Cardiac muscle cell (in vitro differentiated cells and primary cell): Measurements from ENCODE around the gene TTC21B. TPM values are rescaled to one million over a fixed set of nuclear protein-coding genes. Genes with fewer than 3 reads are reported as not detected.
A peak's percentile ranks its signal among the peaks of the same experiment; 100 is the strongest.
"Not testable (repeated sequence)": the region's sequence is repeated elsewhere in the genome, so short reads cannot be mapped to it uniquely, and the experiment has no call there.

Experiments used
- DNase-seq, 2 donors: peaks; one replicate each; pipeline versions ENCODE4 v3.0.0 to v3.0.0-alpha.2; 2010 to 2017; ENCODE audit warnings: low read depth in 1 of 2, low spot score in 1 of 2
- H3K27ac ChIP-seq: fragments of 200-600 bp; sonication (generic); 2 replicates; pipeline ENCODE4 v1.5.1; 2016
- H3K27me3 ChIP-seq: fragments of 200-600 bp; sonication (generic); 2 replicates; pipeline ENCODE4 v1.6.0; 2016; ENCODE audit warnings: control low read depth
- H3K36me3 ChIP-seq: fragments of 200-600 bp; sonication (generic); 2 replicates; pipeline ENCODE4 v1.5.1; 2016; ENCODE audit warnings: control low read depth
- H3K4me1 ChIP-seq: fragments of 200-600 bp; sonication (generic); 2 replicates; pipeline ENCODE4 v1.8.1; 2017; ENCODE audit warnings: low read depth, mild to moderate bottlenecking, mixed run types
- H3K4me3 ChIP-seq: fragments of 200-600 bp; sonication (generic); 2 replicates; pipeline ENCODE4 v1.5.1; 2016; ENCODE audit warnings: mild to moderate bottlenecking
- H3K9me3 ChIP-seq: fragments of 200-600 bp; sonication (generic); 2 replicates; pipeline ENCODE4 v1.5.1; 2017; ENCODE audit warnings: low read depth, mild to moderate bottlenecking, control low read depth
- CTCF ChIP-seq: IDR thresholded peaks from 2 replicates; pipeline ENCODE4 v1.5.1; 2012; ENCODE audit warnings: low read depth, mild to moderate bottlenecking, low read length
- polyA plus RNA-seq: library from polyadenylated mRNA; unstranded; fragments of >200 nt; fragmentation: Nextera tagmentation; extraction: Ambion mirVana; gene quantifications from 2 replicates; pipeline ENCODE4 v1.2.1, GENCODE V29; 2016
- total RNA-seq: library from RNA; depleted of rRNA; stranded (reverse); fragments of >200 nt; gene quantifications from 2 replicates; pipeline ENCODE4 v1.2.3, GENCODE V29; 2016

The TTC21B gene
- total RNA-seq (14.2 and 30.1 TPM in 2 replicates), polyA plus RNA-seq (13.0 and 14.0 TPM in 2 replicates)

GRCh38 chr2:165953655-165954606 lies at the start of gene TTC21B:
TSS of gene TTC21B (minus strand) at chr2:165953776. CDS start at chr2:165953705, 71 bp downstream.
- Histone ChIP-seq H3K27ac (peak within 1 kb of the TSS; percentile 84), H3K27me3 (no peaks in the 10 kb centered on the region), H3K9me3 (no peaks in the 10 kb centered on the region), H3K36me3 (peaks cover 5% of the 10 kb centered on the region), H3K4me3 (peak within 1 kb of the TSS; percentile 55), H3K4me1 (peaks cover 5% of the 10 kb centered on the region)
- peak; percentile 97 for DNase-seq
- TF ChIP-seq CTCF: peak; percentile 73

- no peak for TF ChIP-seq CTCF
- Histone ChIP-seq H3K4me1 (no peaks in the 10 kb centered on the region), H3K27me3 (no peaks in the 10 kb centered on the region), H3K36me3 (no peaks in the 10 kb centered on the region), H3K9me3 (no peaks in the 10 kb centered on the region), H3K27ac (no peak overlapping the region), H3K4me3 (no peak overlapping the region)
- DNase-seq: no peak
These were observed 46.8 kb upstream of the TTC21B start for GRCh38 chr2:166000401-166000800.

GRCh38 chr2:165990846-165991245 lies 37.3 kb upstream of the TTC21B start:
- no peak for TF ChIP-seq CTCF
- Histone ChIP-seq H3K4me3 (no peak overlapping the region), H3K27ac (no peak overlapping the region), H3K4me1 (no peaks in the 10 kb centered on the region), H3K27me3 (no peaks in the 10 kb centered on the region), H3K9me3 (no peaks in the 10 kb centered on the region), H3K36me3 (no peaks in the 10 kb centered on the region)
- DNase-seq: no peak

- Histone ChIP-seq H3K4me3 (no peak overlapping the region), H3K36me3 (no peaks in the 10 kb centered on the region), H3K27me3 (no peaks in the 10 kb centered on the region), H3K4me1 (no peaks in the 10 kb centered on the region), H3K27ac (no peak overlapping the region), H3K9me3 (no peaks in the 10 kb centered on the region)
- DNase-seq: no peak
- no peak for TF ChIP-seq CTCF
These were observed 36.3 kb upstream of the TTC21B start for GRCh38 chr2:165989851-165990250.

- H3K27me3 ChIP-seq: no peaks in the 10 kb centered on the region
- H3K27ac ChIP-seq: no peak overlapping the region
- H3K9me3 ChIP-seq: no peaks in the 10 kb centered on the region
- no peaks in the 10 kb centered on the region for H3K4me1 ChIP-seq
- H3K36me3 ChIP-seq: no peaks in the 10 kb centered on the region
- no peak for DNase-seq
- TF ChIP-seq CTCF: no peak
- no peak overlapping the region for H3K4me3 ChIP-seq
These were observed 31.5 kb upstream of the TTC21B start for GRCh38 chr2:165985120-165985519.

- DNase-seq, H3K36me3 ChIP-seq, H3K4me1 ChIP-seq, H3K9me3 ChIP-seq, H3K4me3 ChIP-seq, H3K27ac ChIP-seq, H3K27me3 ChIP-seq: not testable (repeated sequence)
These were observed 18.6 kb upstream of the TTC21B start for GRCh38 chr2:165972161-165972560.
